HG03342 (cell line): ENCODE results near the gene TMEM87B.

Source experiments
- ATAC-seq: cut with Tn5 transposase; IDR thresholded peaks from one replicate; pipeline ENCODE4 v1.9.1; 2021; ENCODE audit warnings: mild to moderate bottlenecking, moderate library complexity; ENCODE audit not compliant: unreplicated experiment

The TMEM87B gene

GRCh38 chr2:112149194-112149593 is 94.1 kb downstream of the TMEM87B start:
- no peak for ATAC-seq

GRCh38 chr2:112149866-112150435 is 94.9 kb downstream of the TMEM87B start:
- ATAC-seq: no peak

- ATAC-seq: no peak
Observed at GRCh38 chr2:112150447-112150846, 95.4 kb downstream of the TMEM87B start.

- ATAC-seq: no peak
Observed at GRCh38 chr2:112150851-112151250, 95.8 kb downstream of the TMEM87B start.

- ATAC-seq: no peak
Observed at GRCh38 chr2:112151271-112151670, 96.2 kb downstream of the TMEM87B start.

- no peak for ATAC-seq
Observed at GRCh38 chr2:112151701-112152440, 96.8 kb downstream of the TMEM87B start.

- ATAC-seq: no peak
Observed at GRCh38 chr2:112152476-112153178, 97.6 kb downstream of the TMEM87B start.

GRCh38 chr2:112153179-112153490 is 98.1 kb downstream of the TMEM87B start:
- no peak for ATAC-seq

- no peak for ATAC-seq
Observed at GRCh38 chr2:112153501-112153900, 98.4 kb downstream of the TMEM87B start.

GRCh38 chr2:112154246-112155117 is 99.4 kb downstream of the TMEM87B start:
- no peak for ATAC-seq

- ATAC-seq: no peak
Observed at GRCh38 chr2:112155331-112156151, 100.5 kb downstream of the TMEM87B start.

- ATAC-seq: no peak
Observed at GRCh38 chr2:112156152-112156986, 101.3 kb downstream of the TMEM87B start.

- ATAC-seq: no peak
Observed at GRCh38 chr2:112157472-112157871, 102.4 kb downstream of the TMEM87B start.

- ATAC-seq: no peak
Observed at GRCh38 chr2:112159454-112159921, 104.4 kb downstream of the TMEM87B start.

GRCh38 chr2:112160283-112161250 is 105.5 kb downstream of the TMEM87B start:
- ATAC-seq: no peak

- no peak for ATAC-seq
Observed at GRCh38 chr2:112161431-112162145, 106.5 kb downstream of the TMEM87B start.

- ATAC-seq: no peak
Observed at GRCh38 chr2:112162341-112162740, 107.3 kb downstream of the TMEM87B start.

GRCh38 chr2:112162956-112163355 is 107.9 kb downstream of the TMEM87B start:
- ATAC-seq: no peak
